Esophagus muscularis mucosa (tissue), 3 donors: Measurements from ENCODE around the gene MAN1B1.

Experiments
- POLR2A ChIP-seq: fragments of 450-650 bp; IDR thresholded peaks from one replicate; pipeline ENCODE4 v1.6.1; 2017; ENCODE audit warnings: antibody characterized with exemption, moderate library complexity, mild to moderate bottlenecking, low read depth
- POLR2AphosphoS5 ChIP-seq, 2 donors: sonication (generic); formaldehyde crosslinking; IDR thresholded peaks; one replicate each; pipeline ENCODE4 v1.6.1; 2017; ENCODE audit warnings: antibody characterized with exemption in 2 of 2
- TF ChIP-seq, protein P1 (sequence below), 3 experiments: fragments of 200-600 bp in 2 of 3; fragments of 450-650 bp in 1 of 3; sonication (generic) in 2 of 3; IDR thresholded peaks; one replicate each; pipeline ENCODE4 v1.5.1; 2017 to 2019; ENCODE audit warnings: antibody characterized with exemption in 3 of 3, mild to moderate bottlenecking in 2 of 3, moderate library complexity in 1 of 3

DNA sequence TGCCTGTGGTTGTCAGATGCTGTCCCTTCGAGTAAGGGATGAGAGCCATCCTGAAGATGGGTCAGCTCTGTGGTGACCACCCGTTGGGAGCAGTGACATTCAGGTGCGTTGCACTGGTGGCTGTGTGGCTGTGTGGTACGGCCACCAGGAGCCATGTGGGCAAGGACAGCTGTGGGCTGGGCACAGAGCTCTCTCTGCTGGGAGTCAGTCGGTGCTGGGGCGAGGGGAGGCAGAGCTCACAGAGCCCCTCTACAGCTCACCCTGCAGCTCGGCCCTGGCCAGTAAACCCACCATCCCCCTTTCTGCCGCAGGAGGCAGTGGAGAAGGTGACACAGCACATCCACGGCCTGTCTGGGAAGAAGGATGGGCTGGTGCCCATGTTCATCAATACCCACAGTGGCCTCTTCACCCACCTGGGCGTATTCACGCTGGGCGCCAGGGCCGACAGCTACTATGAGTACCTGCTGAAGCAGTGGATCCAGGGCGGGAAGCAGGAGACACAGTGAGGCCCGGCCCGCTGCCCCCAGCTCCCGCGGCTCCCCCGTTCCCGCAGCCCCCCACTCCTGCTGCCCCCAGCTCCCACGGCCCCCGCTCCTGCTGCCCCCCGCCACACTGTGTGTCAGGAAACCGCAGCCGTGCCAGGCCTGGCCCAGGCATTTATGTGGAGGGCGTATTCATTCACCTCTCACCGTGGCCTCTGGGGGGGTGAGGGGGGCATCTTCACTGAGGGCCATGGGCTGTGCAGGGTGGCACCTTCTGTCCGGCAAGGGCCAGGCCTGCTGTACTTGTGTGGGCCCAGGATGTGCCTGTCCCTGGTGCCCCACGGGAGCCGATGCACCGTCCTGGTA, 19.3 kb downstream of the MAN1B1 start:
- TF ChIP-seq POLR2A (no peak), POLR2AphosphoS5 (IDR thresholded peaks at IDR 0.05) (no peak)
- TF ChIP-seq, protein P1, sequence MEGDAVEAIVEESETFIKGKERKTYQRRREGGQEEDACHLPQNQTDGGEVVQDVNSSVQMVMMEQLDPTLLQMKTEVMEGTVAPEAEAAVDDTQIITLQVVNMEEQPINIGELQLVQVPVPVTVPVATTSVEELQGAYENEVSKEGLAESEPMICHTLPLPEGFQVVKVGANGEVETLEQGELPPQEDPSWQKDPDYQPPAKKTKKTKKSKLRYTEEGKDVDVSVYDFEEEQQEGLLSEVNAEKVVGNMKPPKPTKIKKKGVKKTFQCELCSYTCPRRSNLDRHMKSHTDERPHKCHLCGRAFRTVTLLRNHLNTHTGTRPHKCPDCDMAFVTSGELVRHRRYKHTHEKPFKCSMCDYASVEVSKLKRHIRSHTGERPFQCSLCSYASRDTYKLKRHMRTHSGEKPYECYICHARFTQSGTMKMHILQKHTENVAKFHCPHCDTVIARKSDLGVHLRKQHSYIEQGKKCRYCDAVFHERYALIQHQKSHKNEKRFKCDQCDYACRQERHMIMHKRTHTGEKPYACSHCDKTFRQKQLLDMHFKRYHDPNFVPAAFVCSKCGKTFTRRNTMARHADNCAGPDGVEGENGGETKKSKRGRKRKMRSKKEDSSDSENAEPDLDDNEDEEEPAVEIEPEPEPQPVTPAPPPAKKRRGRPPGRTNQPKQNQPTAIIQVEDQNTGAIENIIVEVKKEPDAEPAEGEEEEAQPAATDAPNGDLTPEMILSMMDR (IDR thresholded peaks at IDR 0.05), result no peak
